Adrenal gland (tissue), 5 donors: ENCODE measurements around the gene CTNS.
A peak's percentile ranks its signal among the peaks of the same experiment; 100 is the strongest.

Experiments used
- CTCF ChIP-seq, 6 experiments: fragments of 450-650 bp in 4 of 6; fragments of 200-600 bp in 2 of 6; sonication (generic) in 1 of 6; IDR thresholded peaks; 1 replicate in 5 of 6; 2 replicates in 1 of 6; pipeline versions ENCODE4 v1.5.1 to v1.8.0; 2016 to 2021; ENCODE audit warnings: antibody characterized with exemption in 6 of 6, mild to moderate bottlenecking in 2 of 6, moderate library complexity in 1 of 6
- POLR2A ChIP-seq, 2 donors: fragments of 450-650 bp; IDR thresholded peaks; one replicate each; pipeline ENCODE4 v1.6.1; 2017; ENCODE audit warnings: antibody characterized with exemption in 2 of 2, mild to moderate bottlenecking in 2 of 2, moderate library complexity in 1 of 2
- donor health status: DM: no; HTN: no; CAD: no.

- no peak for TF ChIP-seq CTCF (IDR thresholded peaks at IDR 0.05)
- TF ChIP-seq POLR2A (IDR thresholded peaks at IDR 0.05) = peak in 1 of 2 donors; percentile 58
These were observed 31.1 kb downstream of the CTNS start for GRCh38 chr17:3667366-3668278.
